GM12864 (cell line): ENCODE measurements around the gene SFTA2.

Experiments
- DNase-seq: peaks from one replicate; pipeline ENCODE4 v3.0.0-alpha.2; 2011; ENCODE audit warnings: low read depth
- H3K4me3 ChIP-seq: 2 replicates; pipeline ENCODE4 v1.5.1; 2011; ENCODE audit warnings: mild to moderate bottlenecking, low read depth, low read length, control low read depth
- TF ChIP-seq, protein P1 (sequence below): IDR thresholded peaks from 2 replicates; pipeline ENCODE4 v1.5.1; 2011; ENCODE audit warnings: low read depth, mild to moderate bottlenecking, moderate library complexity, low read length, control low read depth, inconsistent platforms; ENCODE audit errors: missing control alignments

SFTA2 gene

DNA sequence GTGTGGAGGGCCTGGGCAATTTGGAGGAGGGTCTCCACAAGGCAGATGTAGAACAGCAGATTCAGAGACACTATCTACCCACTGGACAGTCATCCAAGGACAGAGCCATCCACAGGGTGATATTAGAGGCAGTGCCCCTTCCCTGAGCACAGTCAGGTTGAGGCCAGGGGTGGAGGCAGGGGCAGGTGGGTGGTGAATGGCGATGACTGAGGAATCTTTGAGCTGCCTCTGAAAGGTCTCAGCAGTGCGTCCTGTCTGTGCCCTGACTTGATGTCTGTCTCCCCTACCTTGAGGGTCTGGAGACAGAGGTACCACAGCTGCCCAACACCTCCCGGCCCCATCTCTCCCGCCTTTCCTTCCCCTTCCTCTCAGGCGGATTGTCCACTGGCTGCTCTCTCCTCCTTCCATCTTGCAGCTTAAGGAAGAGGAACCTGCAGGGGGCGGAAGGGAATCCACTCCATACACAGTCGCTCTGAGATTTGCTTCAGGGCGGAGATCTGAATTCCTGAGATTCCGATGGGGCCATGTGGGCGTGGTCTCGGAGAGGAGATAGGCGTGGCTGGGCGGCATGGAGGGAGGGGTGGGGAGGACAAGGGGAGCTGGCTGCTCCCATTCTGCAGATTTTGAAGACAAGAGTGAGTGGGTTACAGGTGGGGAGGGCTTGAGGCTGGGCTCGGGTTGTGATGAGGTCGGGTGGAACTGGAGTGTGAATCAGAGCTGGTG lies 10.5 kb upstream of the SFTA2 start:
- no peak for DNase-seq
- TF ChIP-seq, protein P1, sequence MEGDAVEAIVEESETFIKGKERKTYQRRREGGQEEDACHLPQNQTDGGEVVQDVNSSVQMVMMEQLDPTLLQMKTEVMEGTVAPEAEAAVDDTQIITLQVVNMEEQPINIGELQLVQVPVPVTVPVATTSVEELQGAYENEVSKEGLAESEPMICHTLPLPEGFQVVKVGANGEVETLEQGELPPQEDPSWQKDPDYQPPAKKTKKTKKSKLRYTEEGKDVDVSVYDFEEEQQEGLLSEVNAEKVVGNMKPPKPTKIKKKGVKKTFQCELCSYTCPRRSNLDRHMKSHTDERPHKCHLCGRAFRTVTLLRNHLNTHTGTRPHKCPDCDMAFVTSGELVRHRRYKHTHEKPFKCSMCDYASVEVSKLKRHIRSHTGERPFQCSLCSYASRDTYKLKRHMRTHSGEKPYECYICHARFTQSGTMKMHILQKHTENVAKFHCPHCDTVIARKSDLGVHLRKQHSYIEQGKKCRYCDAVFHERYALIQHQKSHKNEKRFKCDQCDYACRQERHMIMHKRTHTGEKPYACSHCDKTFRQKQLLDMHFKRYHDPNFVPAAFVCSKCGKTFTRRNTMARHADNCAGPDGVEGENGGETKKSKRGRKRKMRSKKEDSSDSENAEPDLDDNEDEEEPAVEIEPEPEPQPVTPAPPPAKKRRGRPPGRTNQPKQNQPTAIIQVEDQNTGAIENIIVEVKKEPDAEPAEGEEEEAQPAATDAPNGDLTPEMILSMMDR, result no peak
- no peak overlapping the region for H3K4me3 ChIP-seq

DNA sequence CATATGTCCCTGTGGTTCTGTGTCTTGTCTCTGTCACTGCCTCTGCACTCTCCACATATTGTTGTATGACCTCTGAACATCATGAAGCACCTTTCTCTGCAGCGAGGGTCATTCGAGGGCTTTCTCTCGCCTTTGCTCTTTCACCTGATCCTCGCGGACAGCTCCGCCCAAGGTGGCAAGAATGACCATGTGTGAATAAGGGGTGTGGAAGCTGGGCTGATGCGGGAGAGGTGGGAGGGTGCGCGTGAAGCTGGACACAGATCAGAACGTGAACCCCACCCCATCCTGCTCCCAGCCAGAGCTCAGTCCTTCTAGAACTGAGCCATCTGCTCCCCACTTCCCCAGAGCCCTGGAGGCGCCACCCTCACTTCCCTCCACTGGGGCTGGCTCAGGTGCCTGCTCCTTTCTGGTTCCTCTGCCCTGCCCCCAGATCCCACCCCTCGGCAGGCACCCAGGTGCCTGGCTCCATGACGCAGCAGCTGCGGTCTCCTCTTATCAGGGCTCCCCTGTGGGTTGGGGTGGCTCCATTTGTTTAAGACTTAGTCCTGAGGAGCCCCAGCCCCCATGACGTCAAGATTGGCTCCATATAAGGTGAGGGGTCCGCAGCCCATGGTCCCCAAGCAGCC lies 8.5 kb upstream of the SFTA2 start, which contains the start of gene MUCL3:
Gene MUCL3 (plus strand): TSS at position 613 of the 626 bp plus-strand sequence. CDS start 27 bp downstream, outside the sequence.
- H3K4me3 ChIP-seq, result no peak within 1 kb of the TSS
- DNase-seq, result no peak
- TF ChIP-seq, protein P1, result no peak

DNA sequence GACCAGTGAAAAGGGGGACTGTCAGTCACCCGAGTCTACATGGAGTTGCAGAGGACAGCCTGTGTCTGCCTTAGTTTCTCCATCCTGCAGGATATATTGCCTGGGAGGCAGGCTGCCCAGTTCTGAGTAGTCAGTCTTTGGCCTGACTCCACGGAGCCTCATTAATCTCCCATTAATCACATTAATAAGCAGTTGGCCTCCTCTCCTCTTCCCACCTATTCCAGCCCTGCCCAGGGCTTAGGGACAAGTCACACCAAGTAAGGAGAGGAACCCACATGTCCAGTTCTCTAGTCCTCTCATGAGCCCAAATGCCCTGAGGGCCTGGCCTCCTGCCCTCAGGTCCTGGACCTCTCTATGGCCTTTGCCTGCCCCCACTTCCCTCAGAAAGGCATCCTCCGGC lies 7.5 kb upstream of the SFTA2 start:
- no peak overlapping the region for H3K4me3 ChIP-seq
- TF ChIP-seq, protein P1, result no peak
- no peak for DNase-seq

DNA sequence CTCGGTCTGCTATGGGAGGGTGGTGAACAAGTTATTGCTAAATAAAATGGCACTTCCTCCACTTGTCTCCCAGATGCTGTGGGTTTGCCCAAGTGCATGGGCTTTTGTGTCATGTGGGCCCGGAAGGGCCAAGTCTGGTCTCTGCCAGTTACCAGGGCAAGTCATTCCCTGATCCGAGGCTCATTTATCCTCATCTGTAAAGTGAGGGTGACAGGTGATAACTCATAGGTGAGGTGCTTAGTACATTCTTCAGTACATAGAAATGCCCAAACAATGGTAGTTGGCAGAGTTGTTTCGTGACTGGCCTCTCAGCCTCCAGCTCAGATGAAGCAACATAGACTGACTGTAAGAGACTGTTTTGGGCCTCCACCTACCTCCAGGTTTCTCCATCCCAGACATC lies 6.8 kb upstream of the SFTA2 start:
- H3K4me3 ChIP-seq, result no peak overlapping the region
- DNase-seq, result no peak
- TF ChIP-seq, protein P1, result no peak

DNA sequence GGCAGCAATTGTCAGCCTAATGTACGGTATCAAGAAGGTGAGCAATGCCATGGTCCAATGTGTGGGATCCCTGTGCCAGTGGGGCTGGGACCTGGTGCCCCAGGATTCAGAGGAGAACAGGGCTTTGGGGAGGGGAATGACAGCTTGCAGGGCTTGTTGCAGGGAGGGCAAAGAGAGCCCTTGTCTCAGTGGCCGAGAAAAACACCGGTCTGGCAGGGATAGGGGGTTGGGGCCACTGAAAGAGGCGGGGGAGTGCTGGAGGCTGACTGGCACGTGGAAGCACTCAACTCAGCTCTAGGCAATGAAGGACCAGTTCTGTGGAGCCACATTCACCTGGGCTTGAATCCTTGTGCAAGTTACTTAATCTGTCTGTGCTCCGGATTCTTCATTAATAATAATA lies 5.3 kb upstream of the SFTA2 start:
- TF ChIP-seq, protein P1, result no peak
- no peak overlapping the region for H3K4me3 ChIP-seq
- DNase-seq, result no peak

DNA sequence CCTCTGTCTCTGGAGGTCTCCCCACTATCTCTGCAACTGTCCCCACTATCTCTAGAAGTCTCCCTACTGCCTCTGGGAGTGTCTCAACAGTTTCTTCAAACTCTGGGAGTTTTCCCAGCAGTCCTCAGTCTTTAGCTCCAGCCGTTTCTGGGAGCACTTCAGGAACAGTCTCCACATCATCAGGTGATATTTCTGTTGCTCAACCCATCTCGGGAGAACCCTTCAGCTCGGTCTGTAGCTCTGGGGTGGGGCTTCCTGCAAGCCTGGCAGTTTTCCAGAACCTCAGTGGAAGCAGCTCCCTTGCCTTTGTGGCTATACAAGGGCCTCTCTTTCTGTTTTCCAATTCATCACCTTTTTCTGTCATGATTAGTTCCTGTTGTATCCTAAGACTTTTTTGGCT lies 3.0 kb upstream of the SFTA2 start:
- no peak for DNase-seq
- TF ChIP-seq, protein P1, result no peak
- no peak overlapping the region for H3K4me3 ChIP-seq
